ENCODE data around the gene FAM135A. TPM values are rescaled to one million over a fixed set of nuclear protein-coding genes. Genes with fewer than 3 reads are reported as not detected.

The FAM135A gene
- total and polyA plus RNA-seq, 9 of the 15 experiments (the other 6 are each of a cell fraction or from before 2014, with no cell fraction given), result 7.4 to 32.9 (median 19.2) TPM

DNA sequence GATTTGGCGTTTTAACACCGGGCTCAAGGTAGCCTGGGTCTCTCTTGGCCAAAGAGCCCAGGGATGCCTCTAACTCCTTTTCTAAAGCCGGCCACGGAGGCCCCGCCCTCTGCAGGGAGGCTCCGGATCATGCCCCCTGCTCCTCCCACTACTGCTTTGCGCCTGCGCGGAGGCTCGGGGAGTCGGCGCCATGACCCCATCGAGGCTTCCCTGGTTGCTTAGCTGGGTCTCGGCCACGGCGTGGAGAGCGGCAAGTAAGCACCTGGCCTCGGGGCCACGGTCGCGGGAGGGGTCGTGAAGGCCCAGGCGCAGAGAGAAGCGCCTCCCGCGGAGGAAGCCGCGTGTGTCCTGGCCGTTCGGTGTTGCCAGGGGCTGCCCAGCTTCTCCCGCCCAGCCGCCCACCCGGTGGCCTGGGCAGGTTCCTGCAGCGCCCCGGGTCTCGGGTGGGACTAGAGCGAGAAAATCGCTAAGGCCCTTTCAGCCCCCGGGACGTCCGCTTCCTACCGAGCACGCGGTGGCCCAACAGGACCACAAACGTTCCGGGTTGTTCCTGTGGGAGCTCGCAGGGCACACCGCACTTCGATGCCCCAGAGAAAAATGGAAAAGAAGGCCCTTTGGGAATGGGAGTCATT, 153.6 kb downstream of the FAM135A start, which contains the start of gene SDHAF4 (continued):
- TF ChIP-seq ESRRB (CRISPR knock-in tag; IDR thresholded peaks at IDR 0.05; ENCODE audit: borderline replicate concordance) (no peak), BRF1 (IDR thresholded peaks at IDR 0.05; ENCODE audit: borderline replicate concordance, extremely low read depth, insufficient read length) (no peak), ZBTB7A (IDR thresholded peaks at IDR 0.05; ENCODE audit: borderline replicate concordance, control insufficient read depth, low read depth, low read length) (peak; percentile 64; the same call in 1 of the 2 replicates), MED1 (CRISPR knock-in tag; IDR thresholded peaks at IDR 0.05; ENCODE audit: borderline replicate concordance) (no peak), TRIM24 (IDR thresholded peaks at IDR 0.05) (no peak), WHSC1 (IDR thresholded peaks at IDR 0.05; ENCODE audit: low read length) (no peak), SIN3B (IDR thresholded peaks at IDR 0.05; ENCODE audit: low read depth) (no peak), ZNF511 (CRISPR knock-in tag; IDR thresholded peaks at IDR 0.05) (peak; percentile 58; the same call in 1 of the 2 replicates), MCM2 (IDR thresholded peaks at IDR 0.05; ENCODE audit: low read depth) (no peak), TAF9B (IDR thresholded peaks at IDR 0.05; ENCODE audit: partially characterized antibody) (no peak), CBFA2T3 (IDR thresholded peaks at IDR 0.05) (no peak), ETV5 (CRISPR knock-in tag; IDR thresholded peaks at IDR 0.05; ENCODE audit: low read depth) (no peak), EGR1 (conservative IDR thresholded peaks at IDR 0.05) (peak; percentile 48; the same call in 1 of the 2 replicates), ETV6 (IDR thresholded peaks at IDR 0.05; ENCODE audit: borderline replicate concordance in 1 of 2, low read depth in 2 of 2, low read length in 1 of 2) (no peak), ETV6 (CRISPR knock-in tag; IDR thresholded peaks at IDR 0.05; ENCODE audit: borderline replicate concordance) (peak; percentile 78; the same call in 1 of the 2 replicates), ZC3H4 (CRISPR knock-in tag; IDR thresholded peaks at IDR 0.05; ENCODE audit: borderline replicate concordance) (no peak), HDAC2 (IDR thresholded peaks at IDR 0.05) (no peak), ZNF280A (IDR thresholded peaks at IDR 0.05; ENCODE audit: low read depth, partially characterized antibody) (no peak), ELF4 (CRISPR knock-in tag; IDR thresholded peaks at IDR 0.05) (no peak), BRCA1 (IDR thresholded peaks at IDR 0.05) (no peak), BRCA1 (CRISPR knock-in tag; IDR thresholded peaks at IDR 0.05) (no peak), GTF2B (IDR thresholded peaks at IDR 0.05; ENCODE audit: extremely low read depth, insufficient read length) (no peak), SUPT5H (IDR thresholded peaks at IDR 0.05) (peak; percentile 95)
- TF ChIP-seq, protein P1, sequence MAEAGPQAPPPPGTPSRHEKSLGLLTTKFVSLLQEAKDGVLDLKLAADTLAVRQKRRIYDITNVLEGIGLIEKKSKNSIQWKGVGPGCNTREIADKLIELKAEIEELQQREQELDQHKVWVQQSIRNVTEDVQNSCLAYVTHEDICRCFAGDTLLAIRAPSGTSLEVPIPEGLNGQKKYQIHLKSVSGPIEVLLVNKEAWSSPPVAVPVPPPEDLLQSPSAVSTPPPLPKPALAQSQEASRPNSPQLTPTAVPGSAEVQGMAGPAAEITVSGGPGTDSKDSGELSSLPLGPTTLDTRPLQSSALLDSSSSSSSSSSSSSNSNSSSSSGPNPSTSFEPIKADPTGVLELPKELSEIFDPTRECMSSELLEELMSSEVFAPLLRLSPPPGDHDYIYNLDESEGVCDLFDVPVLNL (CRISPR knock-in tag; IDR thresholded peaks at IDR 0.05; ENCODE audit: low read depth), result no peak
